Motor neuron (in vitro differentiated cells): ENCODE results near the gene ZNF800. TPM values are rescaled to one million over a fixed set of nuclear protein-coding genes. Genes with fewer than 3 reads are reported as not detected.
"Not testable (repeated sequence)": the region's sequence is repeated elsewhere in the genome, so short reads cannot be mapped to it uniquely, and the experiment has no call there.

Source experiments
- ATAC-seq, 8 experiments: fragments of 200-7000 bp; cut with Tn5 transposase; replicated peaks in 6 of 8; 2 replicates each; pipeline ENCODE4 v1.8.0; 2021; ENCODE audit warnings: mild to moderate bottlenecking in 8 of 8, moderate library complexity in 8 of 8
- H3K27ac ChIP-seq, 2 donors: fragments of 250-450 bp; sonication (Bioruptor Pico); 2 replicates each; pipeline ENCODE4 v1.9.0; 2021; ENCODE audit warnings: antibody characterized with exemption in 2 of 2, mild to moderate bottlenecking in 2 of 2, moderate library complexity in 1 of 2
- H3K4me1 ChIP-seq, 2 donors: fragments of 250-450 bp; sonication (Bioruptor Pico); replicated peaks in 1 of 2; 2 replicates each; pipeline ENCODE4 v1.6.1; 2021; ENCODE audit warnings: antibody characterized with exemption in 2 of 2, mild to moderate bottlenecking in 2 of 2, moderate library complexity in 1 of 2
- H3K4me3 ChIP-seq, 5 donors: fragments of 250-450 bp; sonication (Bioruptor Pico); 2 replicates each; pipeline ENCODE4 v1.9.0; 2021; ENCODE audit warnings: antibody characterized with exemption in 5 of 5, mild to moderate bottlenecking in 5 of 5, moderate library complexity in 4 of 5
- WGBS, 10 experiments: fragments of 450-650 bp; shearing (Covaris generic); methylation state at CpG; one replicate each; pipeline ENCODE4 v1.0.0; 2022; 5-methylcytosine and 5-hydroxymethylcytosine counted together
- in situ Hi-C, 9 experiments: fragments of 400-800 bp; cut with MboI; loops; one replicate each; pipeline ENCODE4 v1.15.0; 2021; ENCODE audit warnings: low sequenced_read_pairs in 9 of 9, low pct_unique_long_range_greater_than_20kb in 2 of 9; ENCODE audit not compliant: unreplicated experiment in 9 of 9
- total RNA-seq, 8 experiments: library from RNA; unstranded; fragments of 300-600 nt; gene quantifications; 2 replicates each; pipeline versions ENCODE4 v1.2.3 to v1.2.4, GENCODE V29; 2022

ZNF800 gene
- 10 to 100 TPM; 13.7 to 32.1 (median 23.5) TPM for total RNA-seq

- 0 to 1% (median 0%) methylated on average over 1 to 19 of the region's 67 CpGs; no CpG with 5 or more reads in 3 of the 10 experiments for WGBS, 10 experiments
- in situ Hi-C loops = loop anchor here in 1 of 9 experiments (25.0 kb wide), 1 partner anchor 245 kb away; no protein-coding TSS in a partner anchor
- H3K4me1 ChIP-seq = peaks cover 0 to 4% of the 10 kb centered on the region in 2 donors
- peak; percentile 81 to 94 (median 92) for ATAC-seq
- peak within 1 kb of the TSS; percentile 76 to 97 (median 96) for H3K4me3 ChIP-seq
- H3K27ac ChIP-seq = peak within 1 kb of the TSS; percentile 68 to 85
Observed at GRCh38 chr7:127392566-127393367, at the start of gene ZNF800. Gene ZNF800 (minus strand): TSS chr7:127392708. CDS start chr7:127391557, 1,151 bp downstream.

- in situ Hi-C loops = loop anchor here in 1 of 9 experiments (25.0 kb wide), 1 partner anchor 97 kb away; no protein-coding TSS in a partner anchor
- no peak for ATAC-seq
Observed at GRCh38 chr7:127440206-127440605, 47.7 kb upstream of the ZNF800 start.

GRCh38 chr7:127438836-127439235, 46.3 kb upstream of the ZNF800 start:
- 50 to 100% (median 85%) methylated on average over 1 to 2 of the region's 2 CpGs for WGBS, 10 experiments
- in situ Hi-C loops = loop anchor here in 1 of 9 experiments (25.0 kb wide), 1 partner anchor 98 kb away; no protein-coding TSS in a partner anchor
- H3K27ac ChIP-seq = no peak overlapping the region
- no peaks in the 10 kb centered on the region for H3K4me1 ChIP-seq
- ATAC-seq = no peak
- no peak overlapping the region for H3K4me3 ChIP-seq

More at GRCh38 chr7:127440206-127440605, 47.7 kb upstream of the ZNF800 start:
- H3K4me3 ChIP-seq = no peak overlapping the region
- H3K27ac ChIP-seq = no peak overlapping the region
- no peaks in the 10 kb centered on the region for H3K4me1 ChIP-seq
- 62 to 100% (median 93%) methylated on average over 1 to 2 of the region's 2 CpGs; no CpG with 5 or more reads in 4 of the 10 experiments for WGBS, 10 experiments

- ATAC-seq = peak in 2 of 8 experiments; percentile 45 to 92
- 0 to 89% (median 47%) methylated on average over 1 to 2 of the region's 2 CpGs; no CpG with 5 or more reads in 2 of the 10 experiments for WGBS, 10 experiments
- H3K27ac ChIP-seq = no peak overlapping the region
- in situ Hi-C loops = loop anchor here in 1 of 9 experiments (25.0 kb wide), 1 partner anchor 99 kb away; no protein-coding TSS in a partner anchor
- no peaks in the 10 kb centered on the region for H3K4me1 ChIP-seq
- H3K4me3 ChIP-seq = no peak overlapping the region
Observed at GRCh38 chr7:127437837-127438236, 45.3 kb upstream of the ZNF800 start.

- no peak for ATAC-seq
- 62 to 100% (median 88%) methylated on average over 3 of the region's 3 CpGs for WGBS, 10 experiments
- Histone ChIP-seq H3K4me3 (no peak overlapping the region), H3K4me1 (no peaks in the 10 kb centered on the region), H3K27ac (no peak overlapping the region)
- in situ Hi-C loops = loop anchor here in 1 of 9 experiments (25.0 kb wide), 1 partner anchor 100 kb away; no protein-coding TSS in a partner anchor
Observed at GRCh38 chr7:127437241-127437640, 44.7 kb upstream of the ZNF800 start.

- H3K4me3 ChIP-seq, ATAC-seq, H3K27ac ChIP-seq, H3K4me1 ChIP-seq: not testable (repeated sequence)
- in situ Hi-C loops = loop anchor here in 1 of 9 experiments (25.0 kb wide), 1 partner anchor 108 kb away; no protein-coding TSS in a partner anchor
- WGBS, 10 experiments = 100% methylated on average over 1 of the region's 18 CpGs; no CpG with 5 or more reads in 9 of the 10 experiments
Observed at GRCh38 chr7:127429281-127429680, 36.8 kb upstream of the ZNF800 start.

- H3K4me3 ChIP-seq = no peak overlapping the region
- H3K4me1 ChIP-seq = no peaks in the 10 kb centered on the region
- 0 to 65% (median 58%) methylated on average over 1 to 2 of the region's 2 CpGs; no CpG with 5 or more reads in 3 of the 10 experiments for whole genome bisulfite sequencing, 10 experiments
- ATAC-seq = no peak
- in situ Hi-C loops = no loop called here
- H3K27ac ChIP-seq = no peak overlapping the region
Observed at GRCh38 chr7:127419196-127419595, 26.7 kb upstream of the ZNF800 start.

- 0 to 86% (median 33%) methylated on average over 1 of the region's 2 CpGs; no CpG with 5 or more reads in 5 of the 10 experiments for WGBS, 10 experiments
- no peak for ATAC-seq
- Histone ChIP-seq H3K4me1 (no peaks in the 10 kb centered on the region), H3K27ac (no peak overlapping the region), H3K4me3 (no peak overlapping the region)
- in situ Hi-C loops = no loop called here
Observed at GRCh38 chr7:127418459-127418858, 26.0 kb upstream of the ZNF800 start.

- no peaks in the 10 kb centered on the region for H3K4me1 ChIP-seq
- WGBS, 10 experiments = 22 to 93% (median 72%) methylated on average over 1 to 4 of the region's 4 CpGs; no CpG with 5 or more reads in 2 of the 10 experiments
- ATAC-seq = no peak
- no peak overlapping the region for H3K4me3 ChIP-seq
- no peak overlapping the region for H3K27ac ChIP-seq
- in situ Hi-C loops = no loop called here
Observed at GRCh38 chr7:127417346-127417745, 24.8 kb upstream of the ZNF800 start.

GRCh38 chr7:127415060-127415742, 22.7 kb upstream of the ZNF800 start:
- no peak for ATAC-seq
- 20 to 100% (median 80%) methylated on average over 1 to 2 of the region's 4 CpGs; no CpG with 5 or more reads in 5 of the 10 experiments for WGBS, 10 experiments
- Histone ChIP-seq H3K4me1 (no peaks in the 10 kb centered on the region), H3K27ac (no peak overlapping the region), H3K4me3 (no peak overlapping the region)
- in situ Hi-C loops = no loop called here

- in situ Hi-C loops = no loop called here
- 17 to 100% (median 91%) methylated on average over 1 to 2 of the region's 2 CpGs; no CpG with 5 or more reads in 3 of the 10 experiments for WGBS, 10 experiments
- H3K4me3 ChIP-seq = no peak overlapping the region
- ATAC-seq = no peak
- no peak overlapping the region for H3K27ac ChIP-seq
- no peaks in the 10 kb centered on the region for H3K4me1 ChIP-seq
Observed at GRCh38 chr7:127413962-127414361, 21.5 kb upstream of the ZNF800 start.

GRCh38 chr7:127413326-127413725, 20.8 kb upstream of the ZNF800 start:
- WGBS, 10 experiments = 17 to 92% (median 78%) methylated on average over 1 of the region's 1 CpG; no CpG with 5 or more reads in 3 of the 10 experiments
- Histone ChIP-seq H3K27ac (no peak overlapping the region), H3K4me3 (no peak overlapping the region), H3K4me1 (no peaks in the 10 kb centered on the region)
- in situ Hi-C loops = no loop called here
- ATAC-seq = no peak

- in situ Hi-C loops = no loop called here
- H3K4me3 ChIP-seq = no peak overlapping the region
Observed at GRCh38 chr7:127411176-127411575, 18.7 kb upstream of the ZNF800 start.

More at GRCh38 chr7:127411176-127411575, 18.7 kb upstream of the ZNF800 start:
- H3K4me1 ChIP-seq = no peaks in the 10 kb centered on the region
- ATAC-seq = no peak
- no peak overlapping the region for H3K27ac ChIP-seq
